ENCODE data around the gene TPX2.
"Not testable (repeated sequence)": the region's sequence is repeated elsewhere in the genome, so short reads cannot be mapped to it uniquely, and the experiment has no call there.

Gene TPX2

GRCh38 chr20:31764641-31765305 lies 25.7 kb downstream of the TPX2 start:
- no peak for DNase-seq

GRCh38 chr20:31767805-31768204 lies 28.7 kb downstream of the TPX2 start:
- DNase-seq = no peak

GRCh38 chr20:31769681-31770080 lies 30.6 kb downstream of the TPX2 start:
- DNase-seq = no peak

- DNase-seq = no peak
These were observed 31.2 kb downstream of the TPX2 start for GRCh38 chr20:31770243-31770642.

GRCh38 chr20:31774408-31774807 lies 35.3 kb downstream of the TPX2 start:
- DNase-seq = no peak

- DNase-seq = no peak
These were observed 41.7 kb downstream of the TPX2 start for GRCh38 chr20:31780839-31781238.

GRCh38 chr20:31781945-31782344 lies 42.9 kb downstream of the TPX2 start:
- no peak for DNase-seq

- DNase-seq = no peak
These were observed 45.4 kb downstream of the TPX2 start for GRCh38 chr20:31784354-31785044.

GRCh38 chr20:31785089-31785488 lies 46.0 kb downstream of the TPX2 start:
- no peak for DNase-seq

GRCh38 chr20:31788578-31788977 lies 49.5 kb downstream of the TPX2 start:
- DNase-seq = no peak

GRCh38 chr20:31790401-31790800 lies 51.3 kb downstream of the TPX2 start:
- no peak for DNase-seq

- no peak for DNase-seq
These were observed 58.3 kb downstream of the TPX2 start for GRCh38 chr20:31797364-31797763.

- no peak for DNase-seq
These were observed 62.4 kb downstream of the TPX2 start for GRCh38 chr20:31801508-31801907.

GRCh38 chr20:31803552-31804291 lies 64.6 kb downstream of the TPX2 start:
- no peak for DNase-seq

GRCh38 chr20:31806564-31807355 lies 67.7 kb downstream of the TPX2 start:
- DNase-seq = no peak

GRCh38 chr20:31808481-31808880 lies 69.4 kb downstream of the TPX2 start:
- DNase-seq = no peak

- DNase-seq = no peak
These were observed 70.6 kb downstream of the TPX2 start for GRCh38 chr20:31809661-31810060.

- no peak for DNase-seq
These were observed 72.1 kb downstream of the TPX2 start for GRCh38 chr20:31811198-31811597.

GRCh38 chr20:31811796-31812728 lies 73.0 kb downstream of the TPX2 start:
- no peak for DNase-seq

- no peak for DNase-seq
These were observed 74.5 kb downstream of the TPX2 start for GRCh38 chr20:31813611-31814010.

- not testable (repeated sequence) for DNase-seq
These were observed 75.1 kb downstream of the TPX2 start for GRCh38 chr20:31814142-31814541.

Data from NCI-H1092 (cell line).